Fibroblast of lung (primary cell): ENCODE measurements around the gene TRAPPC2L. TPM values are rescaled to one million over a fixed set of nuclear protein-coding genes. Genes with fewer than 3 reads are reported as not detected.

Source experiments
- DNase-seq, 2 donors: peaks; one replicate each; pipeline versions ENCODE4 v3.0.0 to v3.0.0-alpha.2; 2010; ENCODE audit warnings: low read depth in 2 of 2
- H2AFZ ChIP-seq: 2 replicates; pipeline ENCODE4 v1.5.1; 2012; ENCODE audit warnings: low read length, control low read depth, inconsistent platforms
- H3K27ac ChIP-seq: 2 replicates; pipeline ENCODE4 v1.5.1; 2011; ENCODE audit warnings: low read length, control low read depth; ENCODE audit not compliant: insufficient read depth
- H3K27me3 ChIP-seq: 2 replicates; pipeline ENCODE4 v1.5.1; 2011; ENCODE audit warnings: mild to moderate bottlenecking, low read length; ENCODE audit not compliant: control insufficient read depth, insufficient read depth
- H3K36me3 ChIP-seq: 2 replicates; pipeline ENCODE4 v1.5.1; 2011; ENCODE audit warnings: low read length; ENCODE audit not compliant: control insufficient read depth, insufficient read depth
- H3K4me1 ChIP-seq: 2 replicates; pipeline ENCODE4 v1.5.1; 2011; ENCODE audit warnings: low read length; ENCODE audit not compliant: control insufficient read depth, insufficient read depth; ENCODE audit errors: extremely low read depth
- H3K4me2 ChIP-seq: 2 replicates; pipeline ENCODE4 v1.5.1; 2011; ENCODE audit warnings: low read length, control low read depth; ENCODE audit not compliant: insufficient read depth; ENCODE audit errors: extremely low read depth
- H3K4me3 ChIP-seq, 4 experiments: fragments of 200-600 bp in 1 of 4; sonication (generic) in 1 of 4; replicated peaks in 1 of 4; 2 replicates each; pipeline ENCODE4 v1.5.1; 2011 to 2016; ENCODE audit warnings: low read length in 4 of 4, low read depth in 3 of 4, mild to moderate bottlenecking in 3 of 4, control low read depth in 2 of 4, inconsistent platforms in 1 of 4, mixed read lengths in 1 of 4; ENCODE audit not compliant: insufficient read depth in 1 of 4; ENCODE audit errors: control extremely low read depth in 1 of 4
- H3K79me2 ChIP-seq: 2 replicates; pipeline ENCODE4 v1.5.1; 2012; ENCODE audit warnings: mild to moderate bottlenecking, low read length, inconsistent platforms; ENCODE audit not compliant: control insufficient read depth, insufficient read depth
- H3K9ac ChIP-seq: 2 replicates; pipeline ENCODE4 v1.5.1; 2011; ENCODE audit warnings: mild to moderate bottlenecking, low read length, control low read depth; ENCODE audit not compliant: insufficient read depth
- H3K9me3 ChIP-seq: 2 replicates; pipeline ENCODE4 v1.5.1; 2012; ENCODE audit warnings: low read depth, low read length; ENCODE audit not compliant: control insufficient read depth, insufficient read depth
- H4K20me1 ChIP-seq: 2 replicates; pipeline ENCODE4 v1.5.1; 2011; ENCODE audit warnings: low read length; ENCODE audit not compliant: control insufficient read depth, insufficient read depth; ENCODE audit errors: extremely low read depth
- CTCF ChIP-seq, 2 donors: IDR thresholded peaks in 1 of 2; conservative IDR thresholded peaks in 1 of 2; 1 replicate in 1 of 2; 2 replicates in 1 of 2; pipeline ENCODE4 v1.5.1; 2011 to 2012; ENCODE audit warnings: low read length in 2 of 2, control low read depth in 1 of 2, inconsistent platforms in 1 of 2, low read depth in 1 of 2, mild to moderate bottlenecking in 1 of 2
- EZH2 ChIP-seq: IDR thresholded peaks from 2 replicates; pipeline ENCODE4 v1.5.1; 2012; ENCODE audit warnings: low read length, control low read depth, mild to moderate bottlenecking; ENCODE audit errors: missing control alignments
- polyA plus RNA-seq, 2 donors: library from polyadenylated mRNA; depleted of rRNA in 1 of 2; stranded (reverse) in 1 of 2; unstranded in 1 of 2; fragments of >200 nt; gene quantifications; 2 replicates each; pipeline ENCODE4 v1.2.1, GENCODE V29; 2011 to 2012; ENCODE audit warnings: missing spikeins in 1 of 2
- total RNA-seq: library from RNA; depleted of rRNA; stranded (reverse); fragments of >200 nt; gene quantifications from 2 replicates; pipeline ENCODE4 v1.2.1, GENCODE V29; 2014

Gene TRAPPC2L
- total and polyA plus RNA-seq, 2 donors (not counting 1 experiment from before 2014, with no cell fraction given) = 47.7 to 63.7 TPM

- Histone ChIP-seq H3K27ac (no peak overlapping the region), H4K20me1 (no peaks in the 10 kb centered on the region), H3K9me3 (no peaks in the 10 kb centered on the region), H3K4me3 (no peak overlapping the region), H3K4me2 (no peak overlapping the region), H3K4me1 (peaks cover 22% of the 10 kb centered on the region), H2AFZ (no peak overlapping the region), H3K36me3 (peaks cover 25% of the 10 kb centered on the region), H3K9ac (no peak overlapping the region), H3K27me3 (no peaks in the 10 kb centered on the region), H3K79me2 (peaks cover 36% of the 10 kb centered on the region)
- no peak for DNase-seq
- TF ChIP-seq EZH2 = no peak
- TF ChIP-seq CTCF (conservative IDR thresholded peaks at IDR 0.05 in 1 of 2, IDR thresholded peaks at IDR 0.05 in 1 of 2; ENCODE audit: low read depth in 1 of 2, low read length in 2 of 2) = no peak
These were observed 49.1 kb upstream of the TRAPPC2L start for GRCh38 chr16:88807626-88808453.

- TF ChIP-seq CTCF (conservative IDR thresholded peaks at IDR 0.05 in 1 of 2, IDR thresholded peaks at IDR 0.05 in 1 of 2; ENCODE audit: low read depth in 1 of 2, low read length in 2 of 2) (no peak), EZH2 (no peak)
- no peak overlapping the region for H2AFZ ChIP-seq
- no peak overlapping the region for H3K9ac ChIP-seq
- H3K27ac ChIP-seq = no peak overlapping the region
- no peaks in the 10 kb centered on the region for H4K20me1 ChIP-seq
- no peaks in the 10 kb centered on the region for H3K9me3 ChIP-seq
- H3K4me2 ChIP-seq = no peak overlapping the region
- H3K36me3 ChIP-seq = peaks cover 25% of the 10 kb centered on the region
- H3K27me3 ChIP-seq = no peaks in the 10 kb centered on the region
- DNase-seq = no peak
- peaks cover 34% of the 10 kb centered on the region for H3K79me2 ChIP-seq
- no peak overlapping the region for H3K4me3 ChIP-seq
- peaks cover 21% of the 10 kb centered on the region for H3K4me1 ChIP-seq
These were observed 47.8 kb upstream of the TRAPPC2L start for GRCh38 chr16:88809068-88809675.

- Histone ChIP-seq H3K4me2 (peak overlapping the region; percentile 77), H3K4me3 (peak overlapping the region in 1 of 4 experiments; percentile 73)
These were observed 47.2 kb upstream of the TRAPPC2L start for GRCh38 chr16:88809676-88810165.

More at GRCh38 chr16:88809676-88810165, 47.2 kb upstream of the TRAPPC2L start:
- Histone ChIP-seq H3K27ac (peak overlapping the region; percentile 14), H3K4me1 (peaks cover 17% of the 10 kb centered on the region), H3K36me3 (peaks cover 25% of the 10 kb centered on the region), H3K9me3 (no peaks in the 10 kb centered on the region), H3K9ac (no peak overlapping the region), H2AFZ (no peak overlapping the region), H3K27me3 (no peaks in the 10 kb centered on the region), H4K20me1 (no peaks in the 10 kb centered on the region), H3K79me2 (peaks cover 29% of the 10 kb centered on the region)
- DNase-seq = no peak
- no peak for TF ChIP-seq CTCF (conservative IDR thresholded peaks at IDR 0.05 in 1 of 2, IDR thresholded peaks at IDR 0.05 in 1 of 2; ENCODE audit: low read depth in 1 of 2, low read length in 2 of 2)
- TF ChIP-seq EZH2 = no peak
